Adrenal gland (tissue), 12 donors: Measurements from ENCODE around the gene SCLY. TPM values are rescaled to one million over a fixed set of nuclear protein-coding genes. Genes with fewer than 3 reads are reported as not detected.

Experiments
- DNase-seq, 7 donors: peaks; one replicate each; pipeline ENCODE4 v3.0.0-alpha.2; 2019 to 2020
- H3K27ac ChIP-seq, 5 donors: fragments of 200-600 bp; sonication (generic) in 4 of 5; 1 replicate in 3 of 5; 2 replicates in 2 of 5; pipeline versions ENCODE4 v1.5.1 to v1.8.0; 2016 to 2020; ENCODE audit warnings: mild to moderate bottlenecking in 1 of 5
- H3K27me3 ChIP-seq: fragments of 200-600 bp; 2 replicates; pipeline ENCODE4 v1.8.0; 2021
- H3K36me3 ChIP-seq, 2 donors: fragments of 200-600 bp; replicated peaks in 1 of 2; 1 replicate in 1 of 2; 2 replicates in 1 of 2; pipeline versions ENCODE4 v1.5.1 to v1.8.0; 2018 to 2022
- H3K4me1 ChIP-seq, 2 donors: fragments of 200-600 bp; replicated peaks in 1 of 2; 1 replicate in 1 of 2; 2 replicates in 1 of 2; pipeline versions ENCODE4 v1.5.1 to v1.8.0; 2018 to 2021
- H3K4me3 ChIP-seq, 4 donors: fragments of 200-600 bp; sonication (generic) in 3 of 4; one replicate each; pipeline ENCODE4 v1.5.1; 2016 to 2018
- H3K9me3 ChIP-seq, 3 donors: fragments of 200-600 bp; sonication (generic) in 1 of 3; replicated peaks in 1 of 3; 1 replicate in 2 of 3; 2 replicates in 1 of 3; pipeline versions ENCODE4 v1.5.1 to v1.8.0; 2016 to 2021
- POLR2A ChIP-seq, 2 donors: fragments of 450-650 bp; IDR thresholded peaks; one replicate each; pipeline ENCODE4 v1.6.1; 2017; ENCODE audit warnings: antibody characterized with exemption in 2 of 2, mild to moderate bottlenecking in 2 of 2, moderate library complexity in 1 of 2
- WGBS, 4 donors: extraction: QIAGEN DNeasy Blood & Tissue Kit in 2 of 4; methylation state at CpG; one replicate each; pipeline versions ENCODE4 v1.1.5 to v1.1.7; 2013 to 2017; 5-methylcytosine and 5-hydroxymethylcytosine counted together
- intact Hi-C, 2 donors: fragments of 100-400 bp; cut with DNase I; formaldehyde crosslinking; loops; one replicate each; pipeline versions ENCODE4 v1.14.1 to v1.15.0; 2022 to 2023
- polyA plus RNA-seq, 3 donors: library from polyadenylated mRNA; stranded (reverse); fragments of 200-250 nt in 2 of 3; fragments of 350-450 nt in 1 of 3; fragmentation: Illumina TruSeq in 1 of 3; extraction: RNeasy Lipid Tissue Mini Kit (QIAGEN cat#74804) in 1 of 3; gene quantifications; one replicate each; pipeline ENCODE4 v1.2.3, GENCODE V29; 2013 to 2014
- small RNA-seq, 2 donors: library from RNA; depleted of rRNA; stranded (forward); fragments of <200 nt; gene quantifications; one replicate each; pipeline ENCODE3, GENCODE V24; 2016
- total RNA-seq, 9 donors: library from RNA; depleted of rRNA in 4 of 9; stranded (reverse); fragments of >200 nt in 4 of 9; fragments of 120-200 nt in 1 of 9; fragmentation: NEBNext Ultra II Directional in 1 of 9; extraction: Animal tissue kit (Norgen Biotek cat#: 25700) in 1 of 9; gene quantifications; one replicate each; pipeline versions ENCODE4 v1.1.0 to v1.2.4, GENCODE V29; 2013 to 2023
- TF ChIP-seq, protein P1 (sequence below), 6 experiments: fragments of 450-650 bp in 4 of 6; fragments of 200-600 bp in 2 of 6; sonication (generic) in 1 of 6; IDR thresholded peaks; 1 replicate in 5 of 6; 2 replicates in 1 of 6; pipeline versions ENCODE4 v1.5.1 to v1.8.0; 2016 to 2021; ENCODE audit warnings: antibody characterized with exemption in 6 of 6, mild to moderate bottlenecking in 2 of 6, moderate library complexity in 1 of 6
- donor health status: healthy with polysubstance abuse.
- donor health status: Bipolar disorder and iron deficiency.
- donor health status: DM: yes; HTN: yes; CAD: no.
- donor health status: DM: no; HTN: no; CAD: no.
- donor health status: DM: no; HTN: no; CAD: no.
- donor health status: DM: yes; HTN: yes; CAD: no.

Gene SCLY
- total and polyA plus RNA-seq, 12 donors = 2.4 to 11.0 (median 8.0) TPM

DNA sequence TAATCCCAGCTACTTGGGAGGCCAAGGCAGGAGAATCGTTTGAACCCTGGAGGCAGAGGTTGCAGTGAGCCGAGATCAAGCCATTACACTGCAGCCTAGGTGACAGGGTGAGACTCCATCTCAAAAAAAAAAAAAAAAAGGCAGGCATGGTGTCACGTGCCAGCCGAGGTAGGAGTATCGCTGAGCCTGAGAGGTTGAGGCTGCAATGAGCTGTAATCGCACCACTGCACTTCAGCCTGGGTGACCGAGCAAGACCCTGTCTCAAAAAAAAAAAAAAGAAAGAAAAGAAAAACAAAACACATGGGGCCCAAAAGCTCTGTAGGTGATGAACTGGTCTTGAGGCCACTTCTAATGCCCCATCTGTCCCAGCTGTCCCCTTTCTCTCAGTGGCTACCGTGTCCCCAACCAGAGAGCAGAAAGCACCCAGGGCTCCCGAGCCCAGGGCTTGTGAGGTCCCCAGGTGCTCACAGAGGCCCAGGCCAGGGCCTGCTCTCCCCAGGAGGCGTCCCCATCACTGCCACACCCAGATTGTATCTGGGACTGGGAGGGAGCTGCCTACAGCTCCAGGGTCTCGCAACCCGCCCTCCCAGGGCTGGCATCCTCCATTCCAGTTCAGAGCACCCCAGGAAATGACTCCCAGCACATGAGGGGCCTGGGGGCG is 86.2 kb downstream of the SCLY start:
- no peaks in the 10 kb centered on the region for H3K9me3 ChIP-seq
- no peak for DNase-seq
- no peak overlapping the region for H3K27ac ChIP-seq
- H3K4me1 ChIP-seq = no peaks in the 10 kb centered on the region
- H3K4me3 ChIP-seq = no peak overlapping the region
- H3K36me3 ChIP-seq = no peaks in the 10 kb centered on the region
- intact Hi-C loops = no loop called here
- no peaks in the 10 kb centered on the region for H3K27me3 ChIP-seq
- TF ChIP-seq, protein P1, sequence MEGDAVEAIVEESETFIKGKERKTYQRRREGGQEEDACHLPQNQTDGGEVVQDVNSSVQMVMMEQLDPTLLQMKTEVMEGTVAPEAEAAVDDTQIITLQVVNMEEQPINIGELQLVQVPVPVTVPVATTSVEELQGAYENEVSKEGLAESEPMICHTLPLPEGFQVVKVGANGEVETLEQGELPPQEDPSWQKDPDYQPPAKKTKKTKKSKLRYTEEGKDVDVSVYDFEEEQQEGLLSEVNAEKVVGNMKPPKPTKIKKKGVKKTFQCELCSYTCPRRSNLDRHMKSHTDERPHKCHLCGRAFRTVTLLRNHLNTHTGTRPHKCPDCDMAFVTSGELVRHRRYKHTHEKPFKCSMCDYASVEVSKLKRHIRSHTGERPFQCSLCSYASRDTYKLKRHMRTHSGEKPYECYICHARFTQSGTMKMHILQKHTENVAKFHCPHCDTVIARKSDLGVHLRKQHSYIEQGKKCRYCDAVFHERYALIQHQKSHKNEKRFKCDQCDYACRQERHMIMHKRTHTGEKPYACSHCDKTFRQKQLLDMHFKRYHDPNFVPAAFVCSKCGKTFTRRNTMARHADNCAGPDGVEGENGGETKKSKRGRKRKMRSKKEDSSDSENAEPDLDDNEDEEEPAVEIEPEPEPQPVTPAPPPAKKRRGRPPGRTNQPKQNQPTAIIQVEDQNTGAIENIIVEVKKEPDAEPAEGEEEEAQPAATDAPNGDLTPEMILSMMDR (IDR thresholded peaks at IDR 0.05) = no peak
- no peak for TF ChIP-seq POLR2A (IDR thresholded peaks at IDR 0.05)
- 76 to 89% (median 85%) methylated on average over 9 to 13 of the region's 13 CpGs for WGBS, 4 donors

DNA sequence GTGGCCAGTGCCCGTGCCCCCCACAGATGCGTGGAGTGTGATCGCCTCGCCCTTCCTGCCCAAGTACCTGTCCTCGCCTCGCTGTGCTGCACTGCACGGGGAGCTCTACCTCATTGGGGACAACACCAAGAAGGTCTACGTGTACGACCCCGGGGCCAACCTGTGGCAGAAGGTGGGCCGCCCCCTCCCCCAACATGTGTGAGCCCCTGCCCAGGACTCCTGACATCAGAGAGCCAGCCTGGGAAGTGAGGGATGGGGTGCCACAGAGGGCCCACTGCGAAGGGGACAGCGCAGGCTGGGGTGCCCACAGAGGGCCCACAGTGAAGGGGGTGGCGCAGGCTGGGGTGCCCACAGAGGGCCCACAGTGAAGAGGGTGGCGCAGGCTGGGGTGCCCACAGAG is 88.2 kb downstream of the SCLY start:
- intact Hi-C loops = no loop called here
- no peaks in the 10 kb centered on the region for H3K9me3 ChIP-seq
- no peaks in the 10 kb centered on the region for H3K4me1 ChIP-seq
- DNase-seq = no peak
- H3K27me3 ChIP-seq = no peaks in the 10 kb centered on the region
- no peak overlapping the region for H3K27ac ChIP-seq
- H3K4me3 ChIP-seq = no peak overlapping the region
- WGBS, 4 donors = 89 to 95% (median 92%) methylated on average over 4 to 15 of the region's 15 CpGs
- TF ChIP-seq POLR2A (IDR thresholded peaks at IDR 0.05) = no peak
- TF ChIP-seq, protein P1 (IDR thresholded peaks at IDR 0.05) = no peak
- no peaks in the 10 kb centered on the region for H3K36me3 ChIP-seq

Small RNAs within 50 kb of the gene (small RNA-seq; reads per million reads assigned to genes)
- gene RNU6-1333P = 0 reads per million in 2 donors

Other genes with a start within 250 kb of the SCLY start
- gene RAMP1, start 201.4 kb upstream of the SCLY start, total RNA-seq = 10 to 100 TPM in 4 of 9 donors, 1 to 10 TPM in 5; 2.4 to 49.1 (median 9.1) TPM
- gene RAMP1, start 201.4 kb upstream of the SCLY start, polyA plus RNA-seq = 10 to 100 TPM in 2 of 3 donors, 1 to 10 TPM in 1; 7.6 to 72.6 (median 40.4) TPM
- 100 to 1,000 TPM in 1 of 9 donors, 10 to 100 TPM in 8; 37.9 to 101 (median 56.1) TPM for gene UBE2F, start 94.0 kb upstream of the SCLY start, total RNA-seq
- gene UBE2F, start 94.0 kb upstream of the SCLY start, polyA plus RNA-seq = 100 to 1,000 TPM in 1 of 3 donors, 10 to 100 TPM in 2; 26.8 to 101 (median 38.2) TPM
- gene ESPNL, start 39.3 kb downstream of the SCLY start, total RNA-seq = 1 to 10 TPM in 3 of 9 donors, under 1 TPM in 2, not detected in 4; 0.69 to 5.9 (median 1.4) TPM
- gene ESPNL, start 39.3 kb downstream of the SCLY start, polyA plus RNA-seq = 1 to 10 TPM in 1 of 3 donors, under 1 TPM in 1, not detected in 1; 0.03 to 1.2 TPM
- 1 to 10 TPM in 1 of 9 donors, under 1 TPM in 5, not detected in 3; 0.10 to 4.3 (median 0.15) TPM for gene KLHL30, start 77.7 kb downstream of the SCLY start, total RNA-seq
- under 1 TPM in 2 of 3 donors, not detected in 1; 0.13 to 0.24 TPM for gene KLHL30, start 77.7 kb downstream of the SCLY start, polyA plus RNA-seq
- under 1 TPM in 2 of 9 donors, not detected in 7; 0.11 to 0.36 TPM for gene ERFE, start 98.0 kb downstream of the SCLY start, total RNA-seq
- under 1 TPM in 1 of 3 donors, not detected in 2; 0.10 TPM for gene ERFE, start 98.0 kb downstream of the SCLY start, polyA plus RNA-seq
- 10 to 100 TPM; 12.3 to 37.3 (median 24.5) TPM for gene ILKAP, start 142.7 kb downstream of the SCLY start, total RNA-seq
- 100 to 1,000 TPM in 2 of 3 donors, 10 to 100 TPM in 1; 17.8 to 131 (median 110) TPM for gene ILKAP, start 142.7 kb downstream of the SCLY start, polyA plus RNA-seq
- 10 to 100 TPM in 6 of 9 donors, 1 to 10 TPM in 3; 6.5 to 21.6 (median 12.7) TPM for gene HES6, start 179.0 kb downstream of the SCLY start, total RNA-seq
- 1 to 10 TPM; 4.3 to 9.2 (median 7.4) TPM for gene HES6, start 179.0 kb downstream of the SCLY start, polyA plus RNA-seq
- 10 to 100 TPM in 1 of 9 donors, 1 to 10 TPM in 8; 1.5 to 11.4 (median 4.9) TPM for gene PER2, start 227.6 kb downstream of the SCLY start, total RNA-seq
- 1 to 10 TPM; 1.3 to 7.1 (median 4.7) TPM for gene PER2, start 227.6 kb downstream of the SCLY start, polyA plus RNA-seq